ENCODE data around the gene WNT7A.

- TF ChIP-seq CTCF (IDR thresholded peaks at IDR 0.05; ENCODE audit: low read length): no peak
- no peak for TF ChIP-seq EZH2 (optimal IDR thresholded peaks at IDR 0.05; ENCODE audit: low read depth, low read length)
Observed at GRCh38 chr3:13881536-13882410, 1.9 kb upstream of the WNT7A start.
